PFSK-1 (cell line): ENCODE results near the gene SLCO3A1.

Experiments used
- FOXP2 ChIP-seq: optimal IDR thresholded peaks from 2 replicates; pipeline ENCODE3; 2011; ENCODE audit warnings: borderline replicate concordance, control low read depth, inconsistent platforms; ENCODE audit not compliant: insufficient read depth; ENCODE audit errors: extremely low read length, extremely low read depth
- POLR2AphosphoS5 ChIP-seq: IDR thresholded peaks from 2 replicates; pipeline ENCODE4 v1.6.1; 2012; ENCODE audit warnings: low read depth, mild to moderate bottlenecking, control low read depth, low read length, moderate library complexity
- REST ChIP-seq, 2 experiments: IDR thresholded peaks; 2 replicates each; pipeline versions ENCODE4 v1.6.1 to v1.8.0; 2011 to 2012; ENCODE audit warnings: low read depth in 2 of 2, low read length in 2 of 2, control low read depth in 1 of 2, inconsistent platforms in 1 of 2, mild to moderate bottlenecking in 1 of 2, moderate library complexity in 1 of 2; ENCODE audit not compliant: insufficient read depth in 1 of 2
- SIN3A ChIP-seq: IDR thresholded peaks from 2 replicates; pipeline ENCODE4 v1.6.1; 2012; ENCODE audit warnings: mild to moderate bottlenecking, low read length, moderate library complexity, borderline replicate concordance; ENCODE audit not compliant: insufficient read depth
- TAF1 ChIP-seq: IDR thresholded peaks from 2 replicates; pipeline ENCODE4 v1.6.1; 2012; ENCODE audit warnings: low read length, control low read depth, borderline replicate concordance; ENCODE audit not compliant: insufficient read depth

GRCh38 chr15:91936927-91937326 is 83.4 kb downstream of the SLCO3A1 start:
- TF ChIP-seq REST (IDR thresholded peaks at IDR 0.05; ENCODE audit: insufficient read depth in 1 of 2, low read depth in 2 of 2, low read length in 2 of 2) (no peak), POLR2AphosphoS5 (no peak), TAF1 (no peak), SIN3A (no peak), FOXP2 (no peak)
